NT2/D1 (cell line): ENCODE results near the gene CD7.

Source experiments
- SUZ12 ChIP-seq: IDR thresholded peaks from 2 replicates; pipeline ENCODE4 v1.6.1; 2011; ENCODE audit not compliant: insufficient read length, insufficient read depth; ENCODE audit errors: extremely low read depth
- YY1 ChIP-seq: IDR thresholded peaks from 2 replicates; pipeline ENCODE4 v1.6.1; 2011; ENCODE audit not compliant: insufficient read length, insufficient read depth

- TF ChIP-seq YY1, result no peak
- no peak for TF ChIP-seq SUZ12
Measured at GRCh38 chr17:82327289-82327688, 9.9 kb upstream of the CD7 start.
